SK-N-SH (cell line): ENCODE data around the gene DUS3L.

Experiments used
- CTCF ChIP-seq: fragments of 200-600 bp; sonication (generic); IDR thresholded peaks from 2 replicates; pipeline ENCODE4 v1.6.1; 2017; ENCODE audit warnings: antibody characterized with exemption, mild to moderate bottlenecking, moderate library complexity
- EP300 ChIP-seq, 2 experiments: IDR thresholded peaks; 2 replicates each; pipeline versions ENCODE4 v1.4.0 to v1.6.1; 2012; ENCODE audit warnings: borderline replicate concordance in 1 of 2, low read depth in 1 of 2, low read length in 1 of 2
- JUND ChIP-seq: IDR thresholded peaks from 2 replicates; pipeline ENCODE4 v1.4.0; 2012
- MAX ChIP-seq: IDR thresholded peaks from 2 replicates; pipeline ENCODE4 v1.4.0; 2012; ENCODE audit warnings: low read depth
- POLR2AphosphoS5 ChIP-seq: IDR thresholded peaks from 2 replicates; pipeline ENCODE4 v1.6.1; 2012; ENCODE audit warnings: low read depth, low read length
- SMC3 ChIP-seq: IDR thresholded peaks from 2 replicates; pipeline ENCODE4 v1.6.1; 2012; ENCODE audit warnings: low read depth, low read length, improper control_type of control experiment
- TAF1 ChIP-seq: IDR thresholded peaks from 2 replicates; pipeline ENCODE4 v1.6.1; 2012; ENCODE audit warnings: low read depth, mild to moderate bottlenecking, low read length, moderate library complexity, borderline replicate concordance

- TF ChIP-seq CTCF, result no peak
- no peak for TF ChIP-seq SMC3
- no peak for TF ChIP-seq EP300 (IDR thresholded peaks at IDR 0.05; ENCODE audit: borderline replicate concordance in 1 of 2, low read depth in 1 of 2, low read length in 1 of 2)
- no peak for TF ChIP-seq JUND
- TF ChIP-seq MAX, result no peak
- TF ChIP-seq POLR2AphosphoS5, result no peak
- TF ChIP-seq TAF1, result no peak
These were observed 33.8 kb upstream of the DUS3L start for GRCh38 chr19:5824751-5825150.
